A549 (cell line): Measurements from ENCODE around the gene RASGEF1C. TPM values are rescaled to one million over a fixed set of nuclear protein-coding genes. Genes with fewer than 3 reads are reported as not detected.
"Not testable (repeated sequence)": the region's sequence is repeated elsewhere in the genome, so short reads cannot be mapped to it uniquely, and the experiment has no call there.

ENCODE experiments used
- ATAC-seq, 2 experiments: fragments of 200-7000 bp in 1 of 2; fragments of >200 bp in 1 of 2; cut with Nextera tagmentation in 1 of 2; cut with Tn5 transposase in 1 of 2; 3 replicates each; pipeline versions ENCODE4 v1.8.0 to v1.9.1; 2018 to 2020; ENCODE audit warnings: mild to moderate bottlenecking in 1 of 2, moderate library complexity in 1 of 2
- CTCF ChIA-PET: fragments of 300-600 bp; sonication (Branson Sonifier 250); formaldehyde crosslinking; extraction: SDS; loops from one replicate; lab custom pipeline; 2021; ENCODE audit warnings: antibody characterized with exemption, inconsistent platforms; lab: Yijun Ruan, JAX
- POLR2A ChIA-PET: fragments of 350-600 bp; formaldehyde crosslinking; extraction: SDS; loops from one replicate; lab custom pipeline; 2021; ENCODE audit warnings: antibody characterized with exemption, inconsistent platforms; lab: Yijun Ruan, JAX
- DNase-seq, 2 experiments: peaks; one replicate each; pipeline versions ENCODE4 v3.0.0 to v3.0.0-alpha.2; 2011 to 2016; ENCODE audit warnings: low read depth in 1 of 2, low spot score in 1 of 2
- FAIRE-seq: peaks from 2 replicates; lab custom pipeline; 2011; peaks lifted over from hg19 to GRCh38; lab: Jason Lieb, UNC
- H3K27ac ChIP-seq, 2 experiments: fragments of >200 bp; sonication (Bioruptor Twin); formaldehyde crosslinking; 3 replicates each; pipeline ENCODE4 v1.5.1; 2016 to 2017
- H3K4me1 ChIP-seq: fragments of >200 bp; sonication (Bioruptor Twin); formaldehyde crosslinking; 3 replicates; pipeline ENCODE4 v1.6.1; 2016
- H3K4me2 ChIP-seq: fragments of >200 bp; sonication (Bioruptor Twin); formaldehyde crosslinking; 3 replicates; pipeline ENCODE4 v1.6.1; 2016
- H3K4me3 ChIP-seq: fragments of >200 bp; sonication (Bioruptor Twin); formaldehyde crosslinking; 3 replicates; pipeline ENCODE4 v1.5.1; 2016
- H3K9me3 ChIP-seq: fragments of >200 bp; sonication (Bioruptor Twin); formaldehyde crosslinking; 3 replicates; pipeline ENCODE4 v1.6.1; 2016
- BCL3 ChIP-seq: fragments of >200 bp; sonication (Bioruptor Twin); formaldehyde crosslinking; IDR thresholded peaks from 3 replicates; pipeline ENCODE4 v1.6.1; 2016
- BHLHE40 ChIP-seq: IDR thresholded peaks from 2 replicates; pipeline ENCODE4 v1.6.1; 2012; ENCODE audit warnings: low read depth, low read length, inconsistent platforms
- CEBPB ChIP-seq, 2 experiments: fragments of >200 bp in 1 of 2; sonication (Bioruptor Twin) in 1 of 2; formaldehyde crosslinking in 1 of 2; IDR thresholded peaks; 2 replicates each; pipeline ENCODE4 v1.6.1; 2012 to 2016
- CHD4 ChIP-seq: fragments of 200-600 bp; sonication (generic); IDR thresholded peaks from 2 replicates; pipeline ENCODE4 v1.6.1; 2016; ENCODE audit warnings: antibody characterized with exemption, mild to moderate bottlenecking, borderline replicate concordance
- E2F6 ChIP-seq: IDR thresholded peaks from 2 replicates; pipeline ENCODE4 v1.6.1; 2012; ENCODE audit warnings: low read depth, borderline replicate concordance
- EHF ChIP-seq: fragments of 250-450 bp; sonication (Bioruptor Pico); IDR thresholded peaks from 2 replicates; pipeline ENCODE4 v1.5.0; 2020; ENCODE audit warnings: mild to moderate bottlenecking
- FOXS1 ChIP-seq: fragments of 250-450 bp; sonication (Bioruptor Pico); IDR thresholded peaks from 2 replicates; pipeline ENCODE4 v1.5.0; 2020; ENCODE audit warnings: mild to moderate bottlenecking, moderate library complexity
- GATA3 ChIP-seq: IDR thresholded peaks from 2 replicates; pipeline ENCODE4 v1.6.1; 2012; ENCODE audit warnings: borderline replicate concordance
- HDAC2 ChIP-seq: fragments of 200-600 bp; sonication (generic); IDR thresholded peaks from 2 replicates; pipeline ENCODE4 v1.6.1; 2016
- HMGXB4 ChIP-seq: fragments of 250-450 bp; sonication (Bioruptor Pico); IDR thresholded peaks from 2 replicates; pipeline ENCODE4 v1.5.0; 2021; ENCODE audit warnings: mild to moderate bottlenecking, moderate library complexity, borderline replicate concordance
- HOXB5 ChIP-seq: fragments of 250-450 bp; sonication (Bioruptor Pico); IDR thresholded peaks from 2 replicates; pipeline ENCODE4 v1.5.0; 2020; ENCODE audit warnings: mild to moderate bottlenecking, moderate library complexity
- JUNB ChIP-seq: fragments of >200 bp; sonication (Bioruptor Twin); formaldehyde crosslinking; IDR thresholded peaks from 2 replicates; pipeline ENCODE4 v1.6.1; 2016
- KDM1A ChIP-seq: fragments of 200-600 bp; sonication (generic); IDR thresholded peaks from 2 replicates; pipeline ENCODE4 v1.6.1; 2016; ENCODE audit warnings: low read depth, mild to moderate bottlenecking
- MAFK ChIP-seq: fragments of 450-650 bp; IDR thresholded peaks from 2 replicates; pipeline ENCODE4 v1.6.1; 2014; ENCODE audit not compliant: partially characterized antibody
- MAX ChIP-seq: IDR thresholded peaks from 2 replicates; pipeline ENCODE4 v1.6.1; 2012
- MYC ChIP-seq: IDR thresholded peaks from 2 replicates; pipeline ENCODE4 v1.6.1; 2012; ENCODE audit warnings: mild to moderate bottlenecking, inconsistent platforms, low read length, improper control_type of control experiment, borderline replicate concordance
- PHF8 ChIP-seq: fragments of 200-600 bp; sonication (generic); IDR thresholded peaks from 2 replicates; pipeline ENCODE4 v1.6.1; 2016; ENCODE audit warnings: low read depth, mild to moderate bottlenecking, antibody characterized with exemption, moderate library complexity, borderline replicate concordance
- POLR2A ChIP-seq: IDR thresholded peaks from 2 replicates; pipeline ENCODE4 v1.6.1; 2012; ENCODE audit warnings: mild to moderate bottlenecking, low read length
- POLR2AphosphoS2 ChIP-seq: conservative IDR thresholded peaks from 2 replicates; pipeline ENCODE4 v1.6.1; 2012; ENCODE audit warnings: low read length, improper control_type of control experiment, inconsistent platforms
- RFX5 ChIP-seq: fragments of 450-650 bp; IDR thresholded peaks from 2 replicates; pipeline ENCODE4 v1.7.1; 2014; ENCODE audit warnings: antibody characterized with exemption, mild to moderate bottlenecking, moderate library complexity
- RNF2 ChIP-seq: fragments of 200-600 bp; sonication (generic); IDR thresholded peaks from 2 replicates; pipeline ENCODE4 v1.6.1; 2016; ENCODE audit warnings: low read depth, mild to moderate bottlenecking, antibody characterized with exemption, moderate library complexity, borderline replicate concordance
- SMC3 ChIP-seq: fragments of >200 bp; sonication (Bioruptor Twin); formaldehyde crosslinking; IDR thresholded peaks from 3 replicates; pipeline ENCODE4 v1.6.1; 2018; ENCODE audit warnings: inconsistent platforms
- TP53 ChIP-seq: fragments of 250-450 bp; sonication (Bioruptor Pico); IDR thresholded peaks from 2 replicates; pipeline ENCODE4 v1.5.0; 2021; ENCODE audit warnings: mild to moderate bottlenecking, moderate library complexity
- ZC3H11A ChIP-seq: fragments of 450-650 bp; IDR thresholded peaks from 2 replicates; pipeline ENCODE4 v1.6.1; 2014; ENCODE audit warnings: antibody characterized with exemption, mild to moderate bottlenecking
- ZFP36 ChIP-seq: fragments of 450-650 bp; IDR thresholded peaks from 2 replicates; pipeline ENCODE4 v1.6.1; 2014; ENCODE audit warnings: borderline replicate concordance; ENCODE audit not compliant: partially characterized antibody
- ZNF302 ChIP-seq: fragments of 250-450 bp; sonication (Bioruptor Pico); IDR thresholded peaks from 2 replicates; pipeline ENCODE4 v1.9.0; 2021; ENCODE audit warnings: inconsistent platforms, mild to moderate bottlenecking, moderate library complexity
- ZSCAN20 ChIP-seq: fragments of 250-450 bp; sonication (Bioruptor Pico); IDR thresholded peaks from 2 replicates; pipeline ENCODE4 v1.8.0; 2022; ENCODE audit warnings: mild to moderate bottlenecking, moderate library complexity
- WGBS: methylation state at CpG from one replicate; pipeline ENCODE4 v1.1.6; 2017; ENCODE audit errors: missing lambda C conversion rate; 5-methylcytosine and 5-hydroxymethylcytosine counted together
- polyA plus RNA-seq, 4 experiments: library from polyadenylated mRNA; depleted of rRNA in 3 of 4; stranded (reverse); fragments of >200 nt; fragmentation: RNase III in 1 of 4; extraction: RNeasy Plus Mini Kit Qiagen cat#74134 plus additional on column Dnase treatment in 1 of 4; gene quantifications; 2 replicates in 3 of 4; 3 replicates in 1 of 4; pipeline ENCODE4 v1.2.3, GENCODE V29; 2011 to 2017

RASGEF1C gene
- polyA plus RNA-seq, 2 of the 4 experiments (the other 2 are of a cell fraction) = 0.12 TPM; not detected in 1

- H3K4me2 ChIP-seq, H3K4me3 ChIP-seq, DNase-seq, H3K27ac ChIP-seq, POLR2A ChIA-PET, H3K4me1 ChIP-seq, ATAC-seq, FAIRE-seq, H3K9me3 ChIP-seq: not testable (repeated sequence)
- peak; percentile 45 for TF ChIP-seq MAFK
- CTCF ChIA-PET = interaction anchor here (0.6 to 5.5 kb wide), 14 partner anchors 12 to 485 kb away, joined by 3 to 32 read pairs (median 5); no protein-coding TSS in a partner anchor
- WGBS = 85% methylated on average over 12 of the region's 12 CpGs
These were observed 1.1 kb upstream of the RASGEF1C start for GRCh38 chr5:180210077-180210476.

- peak; percentile 20 to 61 for DNase-seq
- peak; percentile 76 to 78 for ATAC-seq
- Histone ChIP-seq H3K9me3 (no peaks in the 10 kb centered on the region), H3K4me2 (peak overlapping the region; percentile 90), H3K27ac (peak overlapping the region; percentile 59 to 91), H3K4me1 (0 out of 3 replicates have a peak, but pooled peaks cover 3% of the 10 kb centered on the region), H3K4me3 (peak overlapping the region; percentile 61)
- CTCF ChIA-PET = interaction anchor here (0.7 to 5.5 kb wide), 22 partner anchors 9 to 462 kb away, joined by 3 to 32 read pairs (median 4); no protein-coding TSS in a partner anchor
- POLR2A ChIA-PET = no interaction called here
- TF ChIP-seq CEBPB (IDR thresholded peaks at IDR 0.05) (no peak), BHLHE40 (no peak), HOXB5 (CRISPR knock-in tag) (no peak), HDAC2 (no peak), BCL3 (no peak), SMC3 (no peak), RFX5 (no peak), POLR2A (no peak), EHF (CRISPR knock-in tag) (no peak), ZNF302 (CRISPR knock-in tag) (no peak), MYC (no peak), MAX (peak; percentile 17; the same call in 1 of the 2 replicates), POLR2AphosphoS2 (no peak), FOXS1 (CRISPR knock-in tag) (no peak), GATA3 (no peak), TP53 (no peak), HMGXB4 (CRISPR knock-in tag) (no peak), KDM1A (peak; percentile 53; the same call in 1 of the 2 replicates), PHF8 (no peak), JUNB (no peak), CHD4 (no peak; the same call in 1 of the 2 replicates), RNF2 (no peak), E2F6 (0 out of 2 replicates have a peak, but pooled peaks have one; percentile 26), ZFP36 (no peak), ZSCAN20 (CRISPR knock-in tag) (no peak), ZC3H11A (no peak)
- FAIRE-seq = no peak
- WGBS = 17% methylated on average over 13 of the region's 65 CpGs
These were observed 453 bp downstream of the RASGEF1C start for GRCh38 chr5:180208435-180209081.
